ENCODE measurements around the gene FOXP4. TPM values are rescaled to one million over a fixed set of nuclear protein-coding genes. Genes with fewer than 3 reads are reported as not detected.

The FOXP4 gene
- 2.0 TPM for total RNA-seq

DNA sequence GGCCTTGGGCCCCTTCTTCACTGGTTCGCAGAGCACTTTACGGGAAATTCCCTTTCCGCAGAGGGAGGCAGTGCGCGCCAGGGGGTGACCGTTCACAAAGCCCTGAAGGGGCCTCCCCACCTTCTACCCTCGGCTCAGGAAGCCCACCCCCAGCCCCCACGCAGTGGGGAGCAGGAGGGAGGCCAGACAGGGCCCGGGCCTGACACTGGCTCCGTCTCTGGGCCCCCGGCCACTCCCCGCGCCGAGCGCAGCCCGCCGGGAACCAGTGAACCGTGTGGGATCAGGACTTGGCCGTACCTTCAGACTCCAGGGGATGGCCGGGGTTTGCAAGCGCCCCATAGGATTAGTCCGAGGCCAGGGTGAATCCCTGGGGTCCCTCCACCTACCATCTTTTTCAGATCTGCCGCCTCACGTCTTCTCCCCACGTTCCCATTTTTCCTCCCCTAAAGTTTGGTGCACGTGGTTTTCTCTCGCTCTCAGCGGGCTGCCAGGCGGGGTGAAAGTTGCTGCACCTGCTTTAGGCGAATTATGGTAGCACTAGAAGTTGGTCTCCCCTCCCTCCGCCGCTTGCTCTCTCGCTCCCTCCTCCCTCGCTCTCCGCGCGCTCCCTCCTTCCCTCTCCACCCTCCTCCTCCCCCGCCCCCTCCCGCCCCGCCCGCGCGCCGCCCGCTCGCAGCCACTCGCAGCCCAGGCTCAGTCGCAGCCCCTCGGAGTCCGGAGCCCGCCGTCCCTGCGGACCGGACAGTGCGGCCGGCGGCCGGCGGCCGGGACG lies at the start of gene FOXP4:
Gene FOXP4, plus strand, starts transcription at position 679 of the 772 bp plus-strand sequence. CDS start 19,380 bp downstream, outside the sequence.
- DNase-seq = peak; percentile 93

DNA sequence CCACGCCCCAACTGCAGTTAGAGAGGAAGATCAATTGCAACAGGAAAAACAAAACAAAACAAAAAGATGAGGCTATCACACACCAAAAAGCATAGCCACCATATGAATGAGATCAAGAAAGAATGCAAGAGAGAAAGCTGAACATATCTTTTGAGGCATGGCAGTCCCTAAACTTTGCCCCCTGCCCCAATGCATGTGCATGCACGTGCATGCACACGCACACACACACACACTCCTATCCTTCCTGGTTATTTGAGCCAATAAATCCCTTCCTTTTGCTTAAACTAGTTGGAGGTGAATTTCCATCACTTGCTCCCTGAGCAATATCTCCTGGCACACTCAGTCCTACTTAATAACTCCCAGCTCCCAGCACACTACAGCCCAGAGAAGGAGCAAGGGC lies 48.6 kb upstream of the FOXP4 start:
- no peak for DNase-seq

GRCh38 chr6:41497994-41498393 lies 48.2 kb upstream of the FOXP4 start:
- DNase-seq = no peak

DNA sequence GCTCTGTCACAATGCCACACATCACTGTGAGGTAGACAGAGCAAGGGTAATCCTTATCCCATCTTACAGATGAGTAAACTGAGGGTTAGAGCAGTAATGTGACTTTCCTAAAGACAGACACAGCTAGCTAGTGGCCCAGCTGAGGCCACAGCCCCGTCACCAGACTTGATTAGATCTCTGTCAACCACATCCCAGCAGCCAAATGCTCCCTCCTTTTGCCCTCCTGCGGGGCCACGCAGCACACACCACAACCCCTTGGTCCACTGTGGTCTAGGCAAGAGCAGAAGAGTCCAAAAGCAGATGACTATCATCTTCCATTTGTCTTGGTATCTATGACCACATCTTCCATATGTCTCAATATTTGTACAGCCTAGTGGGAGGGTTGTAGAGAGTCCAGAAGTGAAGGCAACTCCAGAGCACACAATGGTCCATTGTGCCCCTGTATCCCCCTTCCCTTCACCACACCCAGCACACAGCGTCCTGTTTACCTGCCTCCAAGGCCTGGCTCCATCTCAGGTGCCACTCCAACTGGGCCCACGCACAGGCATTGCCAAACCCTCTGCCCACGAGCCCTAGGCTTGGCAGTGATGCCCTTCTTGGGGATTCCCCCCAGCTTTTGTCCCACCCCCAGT lies 47.1 kb upstream of the FOXP4 start:
- no peak for DNase-seq

DNA sequence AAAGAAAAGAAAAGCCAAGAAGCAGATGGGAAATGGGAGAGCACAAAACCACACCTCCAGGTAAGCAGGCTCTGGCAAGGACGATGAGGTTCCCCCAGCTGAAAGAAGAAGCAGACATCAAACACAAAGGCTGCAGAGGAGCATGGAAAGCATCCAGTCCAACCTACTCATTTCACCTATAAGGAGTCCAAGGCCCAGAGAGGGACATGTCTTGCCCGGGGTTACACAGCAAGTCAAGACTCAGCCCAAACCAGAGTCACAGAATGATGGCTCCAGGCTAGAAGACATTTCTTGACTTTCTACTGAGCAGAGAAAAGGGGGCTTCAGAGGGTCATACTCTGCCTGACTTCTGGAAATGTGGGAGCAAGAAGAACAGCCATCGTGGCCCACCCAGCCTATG lies 45.6 kb upstream of the FOXP4 start:
- no peak for DNase-seq

- DNase-seq = no peak
Observed at GRCh38 chr6:41502566-41502916, 43.6 kb upstream of the FOXP4 start.

DNA sequence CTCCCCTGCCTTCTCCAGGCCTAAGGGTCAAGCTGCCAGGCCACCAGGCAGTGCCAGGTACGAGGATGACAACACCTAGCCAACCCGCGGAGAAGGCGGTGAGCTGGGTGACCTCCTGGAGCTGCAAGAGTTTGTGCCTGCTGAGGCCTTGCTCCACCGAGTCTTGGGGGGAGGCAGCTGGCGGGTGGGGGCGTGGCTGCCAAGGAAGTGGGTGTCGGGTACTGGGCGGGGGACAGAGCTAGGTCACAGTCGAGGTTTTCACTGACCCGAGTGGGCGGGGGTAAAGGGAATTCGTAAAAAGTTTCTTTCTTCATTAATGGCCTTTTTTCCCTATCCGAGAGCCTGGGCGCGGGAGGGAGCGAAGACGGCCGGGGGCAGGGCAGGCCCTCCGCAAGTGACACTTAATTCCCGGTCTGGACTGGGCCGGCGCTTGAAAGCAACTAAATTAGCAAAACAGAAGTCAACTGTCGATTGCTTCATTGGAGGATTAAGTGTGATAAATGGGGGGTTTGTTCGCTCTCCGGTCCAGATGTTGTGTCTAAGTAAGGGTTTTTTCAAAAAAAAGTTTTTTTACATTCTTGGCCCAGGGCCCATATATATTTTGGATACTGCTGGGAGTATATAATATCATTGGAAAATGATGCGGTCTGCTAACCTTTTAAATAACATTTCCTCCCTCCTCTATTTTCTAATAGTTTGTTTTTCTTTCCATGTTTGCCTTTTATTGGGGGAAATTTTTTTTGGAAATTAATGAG lies 43.1 kb upstream of the FOXP4 start:
- peak; percentile 49 for DNase-seq

DNA sequence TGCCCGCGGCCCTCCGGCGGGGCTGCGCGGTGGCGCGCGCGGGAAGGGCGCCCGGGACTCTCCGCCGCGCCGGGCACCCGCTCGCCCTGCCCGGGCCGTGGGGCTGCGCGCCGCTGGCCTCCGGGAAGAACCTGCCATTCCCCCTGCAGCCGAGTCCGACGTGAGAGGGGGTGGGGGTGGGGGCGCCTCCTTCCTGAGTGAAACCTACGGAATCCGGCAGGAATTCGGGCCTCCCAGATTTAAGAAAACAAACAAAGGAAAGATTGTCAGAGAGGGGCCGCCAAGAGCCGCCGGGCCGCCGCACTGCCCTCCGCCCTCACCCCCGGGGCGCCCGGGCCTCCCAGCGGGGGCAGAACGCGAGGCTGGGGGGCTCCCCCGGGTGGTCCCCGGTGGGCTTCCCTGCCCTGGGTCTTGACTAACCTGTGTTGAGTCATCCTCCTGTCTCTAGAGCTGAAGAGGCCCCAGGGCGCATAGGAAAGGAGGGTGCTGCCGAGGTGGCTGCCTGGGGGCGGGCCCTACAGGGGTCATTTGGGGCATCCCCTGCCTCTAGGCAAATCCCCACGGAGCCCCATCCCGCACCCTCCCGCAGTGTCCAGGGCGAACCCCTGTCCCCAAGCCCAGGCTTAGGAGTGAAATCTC lies 42.2 kb upstream of the FOXP4 start:
- no peak for DNase-seq

- peak; percentile 52 for DNase-seq
Observed at GRCh38 chr6:41504466-41505121, 41.6 kb upstream of the FOXP4 start.

DNA sequence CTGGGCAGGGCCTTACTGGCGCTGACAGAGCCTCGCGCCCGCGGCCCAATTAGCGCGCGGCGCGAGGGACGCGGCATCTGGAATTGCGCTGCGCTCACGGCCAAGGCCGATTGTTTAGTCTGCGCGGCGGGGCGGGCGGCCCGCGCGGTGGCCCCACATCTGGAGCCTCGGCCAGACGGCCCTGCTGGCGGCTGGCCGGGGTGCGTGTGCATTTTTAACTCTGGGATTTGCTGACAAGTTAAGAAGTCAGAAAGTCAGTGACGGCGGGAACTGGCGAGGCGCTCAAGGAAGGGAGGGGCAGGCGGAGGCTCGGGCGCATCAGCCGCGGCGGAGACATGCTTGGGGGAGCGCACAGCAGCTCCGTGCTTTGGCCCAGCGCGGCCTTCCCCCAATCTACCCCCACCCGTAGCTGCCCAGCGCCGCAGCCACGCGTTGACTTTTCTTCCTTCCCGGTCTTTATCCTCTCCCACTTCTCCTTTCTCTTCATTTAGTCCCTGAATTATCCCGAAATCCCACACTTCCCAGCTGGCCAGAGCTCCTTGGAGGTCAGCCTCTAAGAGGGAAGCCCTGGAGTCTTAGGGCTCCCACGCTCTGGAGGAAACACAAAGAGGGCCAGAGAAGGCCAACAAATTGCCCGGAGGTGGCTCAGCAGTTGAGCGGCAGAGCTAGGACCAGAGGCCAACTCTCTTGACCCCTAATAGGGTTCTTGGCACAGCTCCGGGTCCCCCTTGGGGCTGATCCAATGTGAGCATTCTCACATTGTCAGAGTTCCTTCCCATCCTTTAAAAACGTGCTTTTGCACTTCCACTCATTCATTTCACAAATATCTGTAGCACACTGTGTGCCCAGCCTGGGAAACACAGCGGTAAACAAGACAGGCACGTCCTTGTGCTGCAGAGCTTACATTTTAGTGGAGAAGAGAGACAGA lies 40.8 kb upstream of the FOXP4 start:
- DNase-seq = peak; percentile 80

DNA sequence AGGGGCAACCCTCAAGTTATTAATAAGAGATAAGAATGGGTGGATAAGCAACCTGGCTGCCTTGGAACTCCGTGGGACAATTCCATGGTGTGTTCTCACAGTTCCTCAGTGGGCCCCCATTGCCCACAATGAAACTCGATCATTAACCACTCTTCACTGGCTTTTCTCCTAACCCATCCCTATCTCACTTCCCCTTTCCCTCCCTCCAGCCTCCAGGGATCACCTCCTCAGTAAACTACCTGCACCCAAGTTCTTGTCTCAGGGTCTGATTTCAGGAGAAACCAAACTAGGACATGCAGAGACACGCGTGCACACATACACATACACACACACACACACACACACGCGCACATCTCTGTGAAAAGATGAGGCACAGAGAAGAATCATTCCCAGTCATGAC lies 37.7 kb upstream of the FOXP4 start:
- DNase-seq = no peak

DNA sequence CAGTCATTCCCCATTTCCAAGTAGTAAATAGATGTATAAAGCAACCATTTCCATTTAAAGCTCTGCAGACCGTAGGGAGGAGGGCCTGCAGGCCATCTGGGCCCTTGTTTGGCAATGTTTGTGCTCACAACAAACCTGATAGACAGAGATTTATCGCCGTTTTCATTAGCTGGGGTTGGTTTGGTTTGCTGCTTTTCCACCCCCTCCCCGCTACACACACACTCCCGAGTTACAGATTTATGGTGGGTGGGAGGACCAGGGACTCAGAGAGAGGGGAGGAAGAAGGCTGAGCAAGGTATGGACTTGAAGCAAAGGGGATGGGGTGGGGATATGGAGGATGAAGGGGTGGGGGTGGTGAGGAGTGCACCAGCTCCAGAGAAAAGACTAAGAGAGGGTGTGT lies 36.6 kb upstream of the FOXP4 start:
- no peak for DNase-seq

DNA sequence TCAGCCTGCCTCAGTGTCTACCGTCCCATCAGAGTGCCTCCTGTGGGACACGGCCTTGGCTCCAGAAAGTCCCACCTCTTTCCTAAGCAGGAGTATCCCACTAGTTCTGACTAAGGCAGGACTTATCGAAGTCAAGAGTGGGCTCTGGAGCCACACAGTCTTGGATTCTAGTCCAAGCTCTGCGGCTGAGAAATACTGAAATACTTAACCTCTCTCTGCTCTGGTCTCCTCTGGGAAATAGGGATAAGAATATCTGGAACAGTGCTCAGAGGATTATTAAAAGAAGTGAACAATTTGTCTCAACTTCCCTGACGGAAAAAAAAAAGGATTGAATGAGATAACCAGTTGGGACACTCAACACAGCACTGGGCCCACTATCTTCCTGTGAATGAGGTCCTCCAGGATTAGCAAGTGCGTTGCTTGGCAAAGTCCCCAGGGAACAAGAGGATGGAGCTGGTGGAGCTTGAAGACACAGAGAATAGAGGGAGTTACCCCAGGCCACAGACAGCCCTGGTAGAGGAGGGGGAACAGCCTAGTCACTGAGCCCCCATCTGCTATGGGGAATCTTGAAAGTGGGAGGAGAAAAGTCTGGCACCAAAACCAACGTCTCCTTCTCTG lies 34.6 kb upstream of the FOXP4 start:
- DNase-seq = no peak

DNA sequence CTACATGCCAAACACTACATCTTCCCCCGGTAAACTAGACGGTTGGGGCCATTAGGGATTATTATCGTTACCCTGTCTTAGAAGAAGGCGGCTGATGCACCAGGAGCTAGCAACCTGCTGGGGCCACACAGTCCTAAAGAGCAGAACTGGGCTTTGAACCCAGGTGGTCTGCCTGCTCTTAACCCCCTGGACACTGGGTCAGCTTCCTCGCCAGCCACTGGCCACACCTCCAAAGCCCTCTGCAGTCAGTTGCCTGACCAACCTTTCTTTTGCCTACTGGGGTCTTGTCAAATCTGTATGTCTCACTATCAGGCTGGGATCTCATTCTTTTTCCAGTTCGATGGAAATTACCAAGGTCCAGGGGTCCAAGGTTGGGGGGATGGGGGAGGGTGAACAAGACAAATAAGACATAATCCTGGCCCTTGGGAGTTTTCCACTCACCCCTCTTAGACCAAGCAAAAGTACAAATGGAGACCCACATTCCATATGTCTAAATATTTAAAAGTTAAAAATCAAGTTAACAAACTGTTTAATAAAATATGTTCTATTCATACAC lies 34.0 kb upstream of the FOXP4 start:
- DNase-seq = no peak

- no peak for DNase-seq
Observed at GRCh38 chr6:41515995-41516394, 30.2 kb upstream of the FOXP4 start.

GRCh38 chr6:41518118-41518517 lies 28.1 kb upstream of the FOXP4 start:
- no peak for DNase-seq

DNA sequence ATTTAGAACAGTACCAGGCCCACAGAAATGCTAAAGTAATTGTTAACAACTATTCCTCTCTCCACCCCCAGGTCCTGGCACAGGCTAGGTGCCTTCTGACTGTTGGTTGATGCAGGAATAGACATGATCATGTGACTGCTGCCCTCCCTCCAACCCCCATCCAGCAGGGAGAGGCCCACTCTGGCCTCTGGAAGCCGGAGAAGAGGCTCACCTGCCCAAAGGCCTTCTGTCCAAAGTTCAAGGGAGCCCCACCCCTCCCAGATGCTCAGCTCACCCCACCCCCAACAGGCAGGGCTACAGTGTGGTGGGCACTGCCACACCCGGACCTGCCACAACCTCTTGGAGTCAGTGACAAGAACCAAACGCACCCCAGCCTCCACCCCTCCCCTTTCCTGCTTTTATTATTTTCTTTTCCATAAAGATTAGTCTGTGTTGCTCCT lies 26.9 kb upstream of the FOXP4 start:
- DNase-seq = no peak

- no peak for DNase-seq
Observed at GRCh38 chr6:41519745-41520699, 26.2 kb upstream of the FOXP4 start.
